Stimulated activated CD4-positive, alpha-beta T cell treated with anti-CD3 and anti-CD28 coated beads, Interleukin-1b, Interleukin-23, amount 100 ng/mL, for 48 hours (primary cell): ENCODE measurements around the gene PHACTR1.

ENCODE experiments used
- DNase-seq: peaks from one replicate; pipeline ENCODE4 v3.0.0-alpha.2; 2020

The PHACTR1 gene

DNA sequence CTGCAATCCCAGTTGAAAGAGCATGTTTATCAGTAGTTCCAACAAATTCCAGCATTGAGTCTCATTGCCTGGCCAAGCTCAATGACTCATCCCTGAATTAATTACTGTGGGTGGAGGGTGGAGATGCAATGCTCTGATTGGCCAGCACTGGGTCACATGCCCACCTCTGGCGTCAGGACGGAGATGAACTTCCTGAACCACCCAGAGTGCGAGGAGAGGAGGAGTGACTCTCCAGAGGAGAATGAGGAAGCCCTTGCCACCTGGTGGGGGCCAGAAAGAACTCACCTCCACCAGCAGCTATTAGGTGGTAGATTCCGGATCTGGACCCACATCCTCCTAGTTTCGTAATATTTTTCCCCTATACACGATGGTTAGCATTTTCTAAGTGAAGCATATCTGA, 327.8 kb downstream of the PHACTR1 start:
- no peak for DNase-seq

DNA sequence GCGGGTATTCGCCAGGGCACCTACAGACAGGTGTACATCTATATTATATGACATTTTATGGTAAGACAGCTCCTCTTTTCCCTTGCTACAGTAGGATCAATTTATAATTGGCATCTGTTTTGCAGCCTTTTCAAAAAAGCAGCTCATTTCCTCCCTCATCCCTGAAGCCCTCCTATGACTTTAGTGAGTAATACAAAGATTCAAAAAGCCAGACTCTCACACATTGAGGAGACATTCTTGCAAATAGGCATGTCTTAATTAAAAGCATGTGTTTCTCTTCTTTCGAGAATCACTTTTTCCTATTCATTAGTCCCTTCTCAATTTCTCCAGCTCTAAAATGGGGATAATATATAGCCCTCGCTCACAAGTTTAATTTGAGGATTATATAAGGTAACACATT, 328.3 kb downstream of the PHACTR1 start:
- no peak for DNase-seq

- no peak for DNase-seq
These were observed 329.1 kb downstream of the PHACTR1 start for GRCh38 chr6:13045676-13046075.

DNA sequence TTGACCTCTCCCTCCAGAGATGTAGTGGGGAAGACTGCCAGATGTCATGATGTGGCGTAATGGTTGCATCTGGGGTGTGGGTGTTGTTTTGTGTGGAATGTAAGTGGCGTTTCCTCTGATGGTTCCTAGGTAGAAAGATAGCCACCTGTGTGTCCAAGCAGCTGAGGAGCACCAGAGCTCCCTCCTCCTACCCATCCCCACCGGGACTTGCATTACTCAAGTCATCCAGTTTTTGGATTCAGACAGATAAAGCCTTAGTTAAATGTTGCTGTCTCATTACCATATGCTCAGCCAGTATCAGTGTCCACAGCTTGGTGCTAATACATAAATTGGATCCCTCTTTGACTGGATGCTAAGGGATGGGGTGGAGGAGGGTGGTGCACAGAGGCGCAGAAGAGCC, 329.5 kb downstream of the PHACTR1 start:
- no peak for DNase-seq

DNA sequence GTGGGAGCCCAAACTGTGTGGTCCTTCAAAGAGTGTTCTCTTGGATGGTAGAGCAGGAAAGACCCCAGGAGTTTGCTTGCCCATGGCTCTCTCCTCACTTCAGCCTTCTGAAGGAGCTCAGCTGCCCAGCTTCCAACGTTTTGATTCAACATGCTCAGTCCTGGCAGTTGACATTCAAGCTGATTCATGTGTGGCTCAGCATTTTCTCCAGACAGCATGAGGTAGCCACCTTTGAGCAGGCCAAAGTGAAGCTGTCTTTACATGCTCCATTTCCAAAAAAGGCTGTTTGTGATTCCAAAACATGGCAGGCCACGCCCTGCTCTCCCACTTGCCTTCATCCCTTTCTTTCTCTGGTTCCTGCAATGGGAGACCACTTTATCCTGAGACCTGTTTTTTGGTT, 331.5 kb downstream of the PHACTR1 start:
- no peak for DNase-seq

GRCh38 chr6:13049666-13050254, 333.2 kb downstream of the PHACTR1 start:
- no peak for DNase-seq

- DNase-seq = no peak
These were observed 336.5 kb downstream of the PHACTR1 start for GRCh38 chr6:13053006-13053461.

DNA sequence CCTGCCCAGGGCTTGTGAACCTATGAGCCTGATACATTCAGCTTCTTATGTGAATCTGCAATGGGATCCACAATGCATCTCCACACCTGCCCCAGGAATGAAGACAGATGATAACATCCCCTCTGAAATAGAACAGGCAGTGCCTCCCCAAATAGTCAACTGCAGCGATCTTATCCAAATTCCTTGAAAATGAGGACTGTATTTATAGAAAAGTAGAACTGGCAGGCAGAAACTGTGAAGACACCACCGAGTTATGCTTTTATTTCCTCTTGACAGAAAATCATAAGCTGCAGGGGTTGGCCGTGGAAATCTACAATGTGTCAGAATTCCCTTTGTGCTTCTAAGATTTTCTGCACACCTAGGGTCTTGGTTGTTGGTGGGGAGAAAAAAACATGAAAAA, 341.5 kb downstream of the PHACTR1 start:
- no peak for DNase-seq

GRCh38 chr6:13059026-13059425, 342.5 kb downstream of the PHACTR1 start:
- no peak for DNase-seq

- no peak for DNase-seq
These were observed 346.8 kb downstream of the PHACTR1 start for GRCh38 chr6:13063300-13063918.

GRCh38 chr6:13065581-13065980, 349.0 kb downstream of the PHACTR1 start:
- DNase-seq = no peak

GRCh38 chr6:13066050-13066449, 349.5 kb downstream of the PHACTR1 start:
- no peak for DNase-seq

- no peak for DNase-seq
These were observed 350.3 kb downstream of the PHACTR1 start for GRCh38 chr6:13066820-13067219.

- DNase-seq = no peak
These were observed 352.1 kb downstream of the PHACTR1 start for GRCh38 chr6:13068586-13069210.

- no peak for DNase-seq
These were observed 355.2 kb downstream of the PHACTR1 start for GRCh38 chr6:13071550-13072345.

- DNase-seq = no peak
These were observed 356.2 kb downstream of the PHACTR1 start for GRCh38 chr6:13072686-13073347.

DNA sequence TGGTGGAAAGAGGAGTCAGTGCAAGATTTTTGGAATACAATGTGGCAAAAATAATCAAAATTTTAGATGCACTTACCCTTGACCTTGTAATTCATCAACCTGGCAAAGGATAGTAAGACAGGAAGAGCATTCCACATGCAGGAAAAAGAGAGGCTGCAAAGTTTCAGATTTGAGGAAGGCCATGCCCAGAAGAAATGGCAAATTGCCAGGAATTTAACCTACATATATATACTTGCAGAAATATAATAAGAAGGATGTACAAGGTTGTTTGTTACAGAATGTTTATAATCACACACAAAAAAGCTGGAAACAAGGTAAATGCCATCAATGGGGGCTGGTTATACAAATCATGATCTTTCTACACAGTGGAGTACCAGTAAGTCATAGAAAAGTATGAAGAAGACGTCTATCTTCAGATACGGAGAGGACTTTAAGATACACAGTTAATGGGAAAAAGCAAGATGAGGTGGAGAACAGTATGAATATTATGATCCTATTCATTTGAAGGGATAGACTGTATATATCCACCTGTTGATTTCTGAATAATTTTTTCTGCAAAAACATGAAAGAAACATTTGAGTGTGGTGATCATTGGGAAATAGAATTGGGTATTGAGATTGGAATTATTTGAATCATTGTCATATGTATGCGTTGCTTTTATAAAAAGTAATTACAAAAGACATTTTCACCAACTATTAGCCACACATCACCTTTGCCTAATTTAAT, 358.0 kb downstream of the PHACTR1 start:
- no peak for DNase-seq

DNA sequence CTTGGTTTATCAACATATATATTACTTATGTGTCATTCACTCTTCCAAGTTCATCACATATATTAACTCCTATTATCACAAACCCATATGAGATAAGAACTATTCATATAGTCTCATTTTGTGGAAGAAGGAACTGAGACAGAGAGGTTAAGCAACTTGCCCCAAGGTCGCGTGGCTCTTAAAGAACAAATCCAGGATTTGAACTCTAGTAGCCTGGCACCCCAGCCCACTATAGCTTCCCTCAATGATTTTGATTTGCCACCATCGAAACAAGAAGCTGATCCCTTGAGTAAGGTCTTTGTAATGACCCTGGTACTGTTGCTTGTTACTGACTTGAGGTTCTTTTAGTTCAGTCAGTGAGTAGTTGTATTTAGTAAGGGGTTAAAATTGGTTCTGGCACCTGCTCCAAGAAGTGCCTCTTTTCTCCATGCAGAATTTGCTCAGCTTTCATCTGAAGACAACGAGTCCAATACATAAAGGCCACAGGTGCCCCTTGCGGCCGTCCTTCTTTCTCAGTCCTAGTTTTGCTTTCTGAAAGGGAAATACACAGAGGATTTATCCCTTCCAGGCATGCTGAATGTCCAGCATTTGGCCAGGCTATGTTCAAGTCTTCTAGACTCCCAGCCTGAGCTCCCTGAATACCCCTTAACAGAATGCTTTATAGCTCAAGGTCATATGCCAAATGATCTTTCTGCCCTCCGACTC, 358.7 kb downstream of the PHACTR1 start:
- no peak for DNase-seq

DNA sequence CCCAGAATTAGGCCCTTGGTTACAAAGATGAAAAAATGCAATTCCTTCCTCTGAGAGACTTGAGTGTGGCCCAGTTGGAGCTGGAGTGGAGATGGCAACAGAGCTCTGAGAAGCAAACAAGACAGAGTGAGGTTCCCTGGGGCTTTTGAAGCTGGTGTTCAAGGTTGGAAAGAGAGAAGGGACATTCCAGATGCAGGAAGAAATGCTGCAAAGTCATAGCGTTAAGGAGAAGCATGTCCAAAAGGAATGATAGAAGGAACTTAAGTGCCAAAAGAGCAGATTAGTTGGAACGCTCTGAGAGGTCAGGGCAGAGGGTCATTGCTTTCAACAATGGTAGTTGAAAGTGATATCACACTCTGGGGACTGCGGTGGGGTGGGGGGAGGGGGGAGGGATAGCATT, 360.0 kb downstream of the PHACTR1 start:
- no peak for DNase-seq

DNA sequence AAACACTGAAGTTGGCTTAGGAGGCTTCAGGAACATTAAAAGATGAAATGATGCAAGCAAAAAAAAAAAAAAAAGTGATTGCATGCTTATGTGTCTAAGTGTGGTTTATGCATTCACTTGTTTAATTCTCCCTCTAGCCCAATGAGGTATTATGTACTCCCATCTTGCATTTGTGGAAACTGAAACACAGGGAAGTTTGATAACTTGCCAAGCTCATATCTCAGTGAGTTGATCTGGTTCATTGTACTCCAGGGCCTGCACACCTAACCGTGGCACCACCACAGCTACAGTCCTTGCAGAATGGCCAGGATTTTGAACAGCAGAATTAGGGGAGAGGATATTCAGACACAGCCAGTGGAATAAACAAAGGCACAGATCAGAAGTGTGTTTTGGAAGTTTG, 360.6 kb downstream of the PHACTR1 start:
- no peak for DNase-seq

DNA sequence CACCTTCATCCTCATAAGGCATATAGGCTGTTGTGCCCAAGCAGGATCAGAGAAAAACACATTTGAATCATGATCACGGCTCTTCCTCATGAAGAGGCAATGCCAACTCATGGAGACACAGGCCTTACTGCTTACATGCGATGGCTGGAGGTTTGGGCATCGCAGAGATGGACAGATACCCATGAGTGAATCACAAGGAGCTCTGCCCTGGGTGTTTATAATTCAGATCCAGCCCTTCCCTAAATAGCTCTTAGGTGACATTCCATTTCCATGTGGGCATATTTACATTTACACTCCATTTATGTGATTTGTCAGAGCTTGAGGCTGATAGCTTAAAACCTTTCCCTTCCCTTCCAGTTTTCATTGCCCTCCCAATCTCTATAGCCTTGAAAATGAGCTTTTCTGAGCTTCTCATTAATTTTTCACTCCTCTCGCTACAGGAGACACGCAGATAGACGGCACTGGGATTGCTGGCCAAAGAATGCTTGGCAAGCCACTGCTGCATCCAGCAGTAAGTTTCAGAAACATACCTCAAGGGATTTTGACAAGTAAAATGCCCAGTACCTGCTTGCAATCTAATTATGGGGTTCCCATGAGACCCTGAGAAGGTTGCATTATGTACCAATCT, 362.6 kb downstream of the PHACTR1 start:
- DNase-seq = no peak
